NCI-H1694 treated with DMSO at 0.1 percent for 48 hours (cell line): ENCODE results near the gene ZNF580.

ENCODE experiments used
- DNase-seq: peaks from one replicate; lab custom pipeline; 2025; lab: John Stamatoyannopoulos, UW

The ZNF580 gene

DNA sequence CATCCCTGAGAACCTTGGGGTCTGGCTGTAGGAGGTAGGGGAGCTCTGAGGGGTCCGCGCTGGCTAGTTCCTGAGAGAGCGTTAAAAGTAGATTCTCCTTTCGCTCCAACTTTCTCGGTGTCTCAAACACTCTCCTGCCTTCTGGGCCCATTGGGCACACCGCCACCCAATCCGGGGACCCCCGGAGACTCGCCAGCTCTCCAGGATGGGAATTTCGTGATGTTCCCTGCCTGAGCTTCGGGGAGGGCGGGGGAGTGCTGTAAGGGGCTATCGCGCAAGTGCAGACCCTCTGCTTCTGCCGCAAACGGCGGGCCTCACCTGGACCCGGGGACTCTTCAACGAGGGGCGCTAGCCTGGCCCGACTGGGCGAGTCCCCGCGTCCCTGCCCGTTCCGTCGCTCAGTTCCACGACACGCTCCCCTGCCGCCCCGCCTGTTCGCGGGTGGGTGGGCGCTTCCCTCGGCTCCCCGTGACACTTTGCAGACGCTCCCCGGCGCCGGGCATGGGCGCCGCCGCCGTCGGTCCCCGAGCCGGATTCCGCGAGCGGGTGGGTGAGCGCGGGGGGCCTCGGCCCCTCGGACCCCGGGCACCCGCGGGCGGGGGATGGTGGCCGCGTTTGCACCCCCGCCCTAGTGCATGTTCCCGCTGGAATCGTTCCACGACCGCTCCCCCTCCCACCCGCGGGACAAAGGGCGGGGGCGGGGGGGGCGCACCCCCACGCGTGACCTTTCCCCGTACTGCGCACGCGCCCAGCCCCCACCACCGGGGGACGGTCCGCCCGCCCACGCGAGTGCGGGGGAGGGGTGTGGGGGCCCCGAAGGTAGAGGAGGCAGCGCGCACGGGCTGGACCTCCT, 7.2 kb downstream of the ZNF580 start, which contains the start of gene CCDC106:
TSS of gene CCDC106 (plus strand) at position 481 of the 853 bp plus-strand sequence. CDS start 835 bp downstream, outside the sequence.
- peak; percentile 64 for DNase-seq

DNA sequence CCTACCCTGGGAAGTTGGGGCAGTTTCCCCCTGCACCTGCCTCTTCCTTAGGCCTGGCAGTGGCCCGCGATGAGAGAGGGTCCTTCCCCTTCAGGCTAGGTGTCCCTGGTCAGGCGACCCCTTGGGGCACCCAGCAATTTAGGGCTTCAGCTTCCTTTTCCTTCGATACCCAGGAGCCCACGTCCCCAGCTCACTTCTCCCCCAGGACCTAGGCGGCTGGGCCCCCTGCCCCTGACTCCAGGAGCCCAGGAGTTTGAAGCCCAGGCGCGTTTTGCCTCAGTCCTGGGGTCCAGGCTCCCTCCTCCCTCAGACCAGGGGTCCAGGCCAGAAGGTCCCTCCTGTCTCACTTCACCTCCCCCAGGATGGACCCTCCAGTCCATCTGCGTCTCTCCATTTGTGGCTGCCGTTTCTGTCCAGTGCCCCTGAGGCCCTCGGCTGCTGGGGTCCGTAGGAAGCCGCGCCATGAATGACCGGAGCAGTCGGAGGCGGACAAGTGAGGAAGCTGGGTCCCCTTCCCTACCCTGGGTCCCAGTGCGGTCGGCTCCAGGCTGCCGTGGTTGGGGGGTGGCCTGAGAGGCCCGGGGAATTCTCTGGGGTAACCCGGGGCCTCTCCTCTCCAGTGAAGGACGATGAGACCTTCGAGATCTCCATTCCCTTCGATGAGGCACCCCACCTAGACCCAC, 7.9 kb downstream of the ZNF580 start:
- no peak for DNase-seq

DNA sequence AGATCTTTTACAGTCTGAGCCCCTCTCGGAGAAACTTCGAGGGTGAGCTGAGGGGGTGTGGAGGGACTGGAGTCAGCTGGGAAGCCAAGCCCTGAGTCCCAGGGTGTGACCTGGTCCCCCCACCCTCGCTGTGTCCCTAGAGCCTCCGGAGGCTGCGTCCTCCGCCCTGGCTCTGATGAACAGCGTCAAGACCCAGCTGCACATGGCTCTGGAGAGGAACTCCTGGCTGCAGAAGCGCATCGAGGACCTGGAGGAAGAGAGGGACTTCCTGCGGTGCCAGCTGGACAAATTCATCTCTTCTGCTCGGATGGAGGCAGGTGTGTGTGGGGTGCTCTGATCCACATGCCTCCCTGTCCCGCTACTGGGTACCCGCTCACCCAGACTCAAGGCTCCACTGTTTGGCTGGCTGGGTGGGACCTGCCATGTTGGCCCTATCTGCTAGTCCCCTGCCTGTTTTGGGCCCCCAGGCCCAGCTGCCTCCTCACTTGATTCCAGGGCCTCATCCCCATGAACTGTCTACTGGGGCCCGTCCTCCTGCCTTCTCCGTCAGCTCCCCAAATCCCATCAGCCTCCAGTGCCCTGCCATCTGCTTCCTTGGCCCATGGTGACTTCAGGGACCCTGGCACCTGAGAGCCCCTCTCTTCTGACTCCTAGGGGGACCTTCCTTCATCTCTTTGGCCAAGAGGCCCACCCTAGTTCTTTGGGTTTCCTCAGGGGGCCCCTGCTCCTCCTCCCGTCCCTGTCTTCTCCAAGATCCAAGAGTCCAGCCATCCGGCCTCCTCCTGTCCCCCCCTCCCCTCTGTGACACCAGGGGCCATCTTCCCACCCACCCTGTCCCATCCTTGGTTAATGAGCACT, 8.7 kb downstream of the ZNF580 start:
- no peak for DNase-seq

DNA sequence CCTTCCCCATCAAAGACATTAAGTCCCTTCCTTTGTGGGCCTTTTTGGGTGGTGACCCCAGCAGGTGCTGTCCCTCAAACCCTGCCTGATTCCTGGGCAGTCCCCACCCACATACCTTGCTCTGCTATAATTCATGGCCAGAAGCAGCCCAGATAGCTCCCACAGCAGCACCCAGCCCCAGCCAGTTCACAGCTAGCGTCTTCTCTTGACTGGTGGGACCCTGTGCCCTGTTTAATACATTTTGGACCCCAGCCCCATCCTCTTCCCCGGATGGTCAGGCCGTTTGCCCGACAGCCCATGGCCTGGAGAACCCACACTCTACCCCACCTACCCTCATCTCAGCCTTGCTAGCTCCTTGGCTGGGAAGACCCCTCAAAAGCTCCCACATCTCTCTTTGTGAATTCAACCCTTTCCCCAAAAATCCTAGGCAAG, 9.3 kb downstream of the ZNF580 start:
- no peak for DNase-seq

DNA sequence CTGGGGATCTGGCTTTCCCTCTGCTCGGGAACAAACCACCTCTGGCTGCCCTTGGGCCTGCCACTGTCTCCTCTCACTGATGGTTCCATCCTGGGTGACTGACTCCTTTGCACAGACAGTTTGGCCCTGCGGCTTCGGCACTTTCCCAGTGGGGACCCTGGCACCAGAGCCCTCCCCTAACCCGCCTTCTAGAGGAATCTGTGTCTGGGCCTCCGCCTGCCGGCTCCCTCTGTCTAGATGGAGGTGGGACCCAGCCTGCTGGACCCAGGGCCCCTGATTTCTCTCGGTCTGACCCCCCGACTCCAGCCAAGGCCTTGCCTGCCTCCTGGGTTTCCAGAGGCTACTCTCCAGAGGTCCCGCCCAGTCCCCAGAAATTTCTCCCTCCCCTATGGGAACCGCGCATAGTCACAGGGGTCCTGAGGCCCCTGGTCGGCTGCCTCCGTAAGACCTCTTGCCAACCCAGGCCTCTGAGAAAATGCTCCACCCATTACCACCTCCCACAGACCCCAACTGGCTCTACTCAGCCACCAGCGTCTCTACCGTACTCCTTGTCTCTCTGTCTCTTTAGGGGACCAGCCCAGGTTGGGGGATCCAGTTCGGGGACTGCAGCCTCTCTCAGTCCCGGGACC, 9.9 kb downstream of the ZNF580 start:
- no peak for DNase-seq

DNA sequence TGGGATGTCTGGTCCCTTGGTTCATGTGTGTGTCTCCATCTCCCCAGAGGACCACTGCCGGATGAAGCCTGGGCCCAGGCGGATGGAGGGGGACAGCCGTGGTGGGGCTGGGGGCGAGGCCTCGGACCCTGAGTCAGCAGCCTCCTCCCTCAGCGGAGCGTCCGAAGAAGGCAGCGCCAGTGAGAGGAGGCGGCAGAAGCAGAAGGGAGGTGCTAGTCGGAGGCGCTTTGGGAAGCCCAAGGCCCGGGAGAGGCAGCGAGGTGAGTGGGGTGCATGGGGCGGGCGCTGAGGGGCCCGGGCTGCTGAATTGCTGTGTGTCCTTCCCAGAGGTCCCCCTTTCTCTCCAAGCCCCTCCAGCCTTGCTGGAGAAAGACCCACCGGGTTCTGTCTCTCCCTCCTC, 10.4 kb downstream of the ZNF580 start:
- no peak for DNase-seq

DNA sequence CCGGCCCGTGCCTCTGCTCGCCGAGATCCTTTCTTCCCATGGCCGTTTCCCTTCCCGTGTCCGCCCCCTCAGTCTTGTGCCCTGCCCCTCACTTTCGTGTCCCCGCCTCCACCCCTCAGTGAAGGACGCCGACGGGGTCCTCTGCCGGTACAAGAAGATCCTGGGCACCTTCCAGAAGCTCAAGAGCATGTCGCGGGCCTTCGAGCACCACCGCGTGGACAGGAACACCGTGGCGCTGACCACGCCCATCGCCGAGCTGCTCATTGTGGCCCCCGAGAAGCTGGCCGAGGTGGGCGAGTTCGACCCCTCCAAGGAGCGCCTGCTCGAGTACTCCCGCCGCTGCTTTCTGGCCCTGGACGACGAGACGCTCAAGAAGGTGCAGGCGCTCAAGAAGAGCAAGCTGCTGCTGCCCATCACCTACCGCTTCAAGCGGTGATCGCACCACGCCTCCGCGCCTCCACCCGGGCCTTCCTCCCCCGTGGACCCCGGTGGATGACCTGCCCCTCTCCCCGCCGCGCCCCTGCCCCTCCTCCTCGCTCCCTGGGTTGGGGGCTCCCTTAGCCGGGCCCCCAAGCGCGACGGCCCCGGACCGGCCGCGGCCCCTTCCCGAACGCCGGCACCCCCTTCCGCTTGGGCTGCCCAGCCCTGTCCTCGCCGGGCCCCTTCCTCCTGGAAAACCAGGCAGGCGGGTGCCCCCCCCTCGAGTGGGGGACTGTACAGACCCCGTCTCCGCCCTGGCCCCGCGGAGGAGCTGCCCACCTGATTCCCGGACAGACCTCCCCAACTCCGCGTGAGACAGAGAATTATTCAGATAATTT, 11.7 kb downstream of the ZNF580 start:
- no peak for DNase-seq

DNA sequence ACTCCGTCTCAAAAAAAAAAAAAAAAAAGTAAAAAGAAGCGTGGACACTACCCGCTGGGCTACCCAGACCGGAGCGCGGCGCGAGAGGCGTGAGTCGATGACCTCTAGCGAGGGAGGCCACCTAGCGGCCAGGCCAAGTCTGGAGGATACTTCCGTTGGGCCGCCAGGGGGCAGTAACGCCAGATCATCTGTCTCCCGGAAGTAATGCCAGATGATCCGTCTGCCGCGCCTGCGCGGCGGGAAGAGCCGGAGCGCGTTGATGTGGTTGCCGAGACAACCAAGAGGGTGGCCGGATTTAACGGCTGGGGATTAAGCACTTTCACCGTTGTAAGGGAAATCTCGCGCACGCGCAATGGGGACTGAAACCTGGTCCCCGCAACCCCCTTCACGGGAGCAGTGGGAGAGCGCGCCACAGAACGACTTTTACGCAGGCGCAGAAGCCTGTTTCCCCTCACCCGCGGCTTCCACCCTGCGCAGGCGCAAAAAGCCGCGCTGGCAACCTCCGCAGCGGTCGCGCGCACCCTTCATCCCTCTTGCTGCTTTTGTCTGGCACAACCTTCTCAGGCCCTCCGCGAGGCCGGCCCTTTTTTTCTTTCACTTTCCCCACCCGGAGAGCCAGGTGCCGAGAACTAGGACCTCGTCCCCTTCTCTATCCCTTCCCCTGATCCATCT, 13.0 kb downstream of the ZNF580 start:
- peak; percentile 98 for DNase-seq

DNA sequence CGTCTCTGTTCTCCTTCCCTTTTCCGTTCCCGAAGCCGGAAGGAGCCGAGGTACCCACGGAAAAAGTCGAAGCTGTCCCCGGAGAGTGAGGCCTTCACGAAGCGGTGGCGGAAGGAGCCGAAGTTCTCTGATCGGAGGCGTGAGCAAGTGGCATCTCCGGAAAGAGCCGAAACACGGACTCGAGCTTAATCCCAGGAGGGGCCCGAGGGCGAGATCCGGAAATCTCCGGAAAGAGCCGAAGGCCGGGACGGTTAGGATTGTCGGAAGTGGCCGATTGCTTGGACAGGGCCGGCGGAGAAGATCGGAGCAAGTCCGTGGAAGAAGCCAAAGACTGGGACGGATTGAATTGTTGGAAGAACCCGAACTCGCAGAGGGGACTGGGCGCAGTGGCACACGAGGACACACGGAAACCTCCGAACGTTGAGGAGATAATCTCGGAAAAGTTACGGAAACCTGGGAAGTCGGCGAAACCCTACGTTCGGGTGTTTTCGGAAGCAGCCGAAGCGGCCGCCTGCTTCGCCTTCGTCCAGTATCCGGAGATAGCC, 13.6 kb downstream of the ZNF580 start:
- peak; percentile 99 for DNase-seq

DNA sequence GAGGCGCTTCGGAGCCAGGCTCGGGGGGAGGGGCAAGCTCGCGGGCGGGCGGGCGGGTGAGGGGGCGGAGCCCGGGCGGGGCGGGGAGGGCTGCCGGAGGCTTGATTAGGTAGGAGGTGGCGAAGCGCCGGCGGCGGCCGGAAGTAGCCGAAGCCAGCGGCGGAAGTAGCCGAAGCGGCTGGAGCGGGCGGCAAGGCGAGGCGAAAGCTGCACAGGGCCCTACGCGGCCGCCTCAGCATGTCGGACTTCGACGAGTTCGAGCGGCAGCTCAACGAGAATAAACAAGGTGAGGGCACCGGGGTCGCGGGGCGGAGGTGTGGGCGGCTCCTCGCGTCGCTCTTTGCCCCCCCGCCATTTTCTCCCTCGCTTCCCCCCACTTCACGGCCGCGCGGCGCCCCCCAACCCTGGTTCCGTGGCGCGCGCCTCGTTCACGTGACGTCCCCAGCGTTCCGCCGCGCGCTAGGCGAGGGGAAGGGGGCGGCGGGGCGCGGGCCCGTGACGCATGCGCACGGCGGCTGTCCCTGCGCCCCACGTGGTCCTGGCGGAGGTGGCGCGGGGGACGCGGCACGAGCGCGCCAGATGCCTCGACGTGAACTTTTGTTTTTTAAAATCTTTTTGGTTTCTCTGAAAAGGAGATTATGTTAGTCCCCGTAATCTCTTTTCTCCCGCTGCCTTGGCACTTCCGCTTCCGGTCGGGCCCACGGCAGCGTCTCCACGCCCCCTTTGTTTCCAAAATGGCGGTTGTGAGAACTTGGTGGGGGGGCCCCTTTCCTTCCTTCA, 14.3 kb downstream of the ZNF580 start, which contains the start of gene U2AF2:
TSS of gene U2AF2 (plus strand) at position 168 of the 780 bp plus-strand sequence. CDS start at position 238, 70 bp downstream.
- peak; percentile 64 for DNase-seq

DNA sequence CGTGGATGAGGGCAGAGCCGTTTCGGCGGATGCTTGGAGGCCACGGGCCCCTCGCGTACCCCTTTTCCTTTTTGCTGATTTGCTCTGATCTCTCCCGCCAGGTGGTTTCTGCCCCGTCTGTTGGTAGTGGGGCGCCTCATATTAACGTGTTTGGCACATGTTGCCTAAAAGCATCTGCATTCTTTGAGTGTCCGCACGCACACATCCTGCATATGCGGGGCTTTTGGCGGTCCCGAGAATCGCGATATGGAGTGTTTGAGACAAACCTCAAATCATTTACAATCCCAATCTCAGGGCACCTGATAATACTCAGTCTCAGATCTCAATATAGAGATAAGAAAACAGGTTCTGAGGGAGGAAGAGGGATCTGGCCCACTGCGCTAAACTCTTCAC, 14.8 kb downstream of the ZNF580 start:
- no peak for DNase-seq

DNA sequence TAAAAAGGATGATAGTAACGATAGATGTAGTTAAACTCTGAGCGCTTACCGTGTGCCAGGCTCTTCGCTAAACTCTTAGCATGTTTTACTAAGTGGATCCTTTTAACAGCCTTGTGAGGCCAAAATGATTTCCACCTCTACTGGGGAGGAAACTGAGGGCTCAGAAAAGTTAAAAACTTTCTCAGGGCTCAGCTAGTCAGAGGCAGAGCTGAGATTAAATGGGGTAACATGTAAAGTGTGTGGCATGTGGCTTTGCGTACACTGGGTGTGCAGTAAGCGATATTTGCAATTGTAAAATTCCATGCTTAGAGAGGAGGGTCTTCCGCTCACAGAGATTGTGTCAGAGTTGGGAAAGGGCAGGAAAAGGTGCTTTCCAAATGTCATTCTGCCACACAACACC, 15.8 kb downstream of the ZNF580 start:
- no peak for DNase-seq

DNA sequence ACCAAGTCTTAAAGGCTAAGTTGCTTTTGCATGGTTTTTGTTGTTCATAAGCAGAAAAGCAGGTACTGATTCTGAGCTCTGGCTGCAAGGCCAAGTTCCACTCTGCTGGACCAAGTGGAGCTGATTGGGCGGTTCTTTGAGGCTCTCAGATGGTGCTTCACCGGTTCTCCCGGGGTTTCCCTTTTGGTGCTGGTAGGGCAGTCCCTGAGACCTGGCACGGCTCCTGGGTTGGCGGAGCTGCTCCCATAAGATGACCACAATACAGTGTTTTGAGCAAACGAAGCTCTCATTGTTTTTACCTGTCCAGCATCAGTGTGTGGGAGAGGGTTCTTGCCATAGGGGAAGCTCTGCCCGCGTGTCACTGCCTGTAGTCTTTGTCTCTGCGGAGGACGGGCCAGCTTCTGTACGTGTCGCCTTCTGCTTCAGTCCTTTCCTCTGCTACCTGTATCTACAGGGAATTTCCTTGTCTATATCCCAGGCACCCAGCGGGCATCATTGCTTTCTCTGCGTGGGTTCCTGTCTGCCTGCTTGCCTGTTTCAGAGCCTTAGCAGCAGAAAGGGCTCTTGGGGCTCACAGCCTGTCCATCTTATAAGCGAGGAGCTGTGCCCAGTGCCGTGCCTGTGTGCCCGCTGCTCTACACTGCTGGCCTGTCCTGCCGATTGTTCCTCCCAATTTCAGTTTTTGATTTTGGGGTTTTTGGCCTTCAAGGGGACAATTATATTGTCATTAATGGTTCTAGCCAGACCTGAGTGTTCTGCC, 16.4 kb downstream of the ZNF580 start:
- no peak for DNase-seq

DNA sequence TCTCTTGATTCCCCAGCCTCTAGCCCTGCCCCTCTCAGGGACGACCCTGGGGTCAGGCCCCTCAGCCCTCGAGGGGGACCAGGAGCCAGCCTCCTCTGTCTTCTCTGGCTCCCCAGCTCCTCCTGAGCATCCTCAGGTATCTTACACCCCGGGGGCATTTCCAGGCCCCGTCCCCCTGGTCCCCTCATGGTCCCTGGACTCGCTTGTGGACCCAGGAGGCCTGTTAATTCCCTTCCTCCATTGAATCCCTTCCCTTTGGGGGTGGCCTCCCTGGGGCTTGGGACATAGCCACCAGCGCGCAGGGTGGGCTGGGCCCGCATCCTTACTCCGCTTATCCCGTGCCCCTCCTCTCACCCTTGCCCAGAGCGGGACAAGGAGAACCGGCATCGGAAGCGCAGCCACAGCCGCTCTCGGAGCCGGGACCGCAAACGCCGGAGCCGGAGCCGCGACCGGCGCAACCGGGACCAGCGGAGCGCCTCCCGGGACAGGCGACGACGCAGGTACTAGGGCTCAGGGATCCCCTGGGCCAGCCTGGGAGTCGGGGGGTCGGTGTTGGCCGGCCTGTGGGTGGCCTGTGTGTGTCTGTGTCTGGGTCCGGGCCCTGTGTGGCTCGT, 18.2 kb downstream of the ZNF580 start:
- no peak for DNase-seq

DNA sequence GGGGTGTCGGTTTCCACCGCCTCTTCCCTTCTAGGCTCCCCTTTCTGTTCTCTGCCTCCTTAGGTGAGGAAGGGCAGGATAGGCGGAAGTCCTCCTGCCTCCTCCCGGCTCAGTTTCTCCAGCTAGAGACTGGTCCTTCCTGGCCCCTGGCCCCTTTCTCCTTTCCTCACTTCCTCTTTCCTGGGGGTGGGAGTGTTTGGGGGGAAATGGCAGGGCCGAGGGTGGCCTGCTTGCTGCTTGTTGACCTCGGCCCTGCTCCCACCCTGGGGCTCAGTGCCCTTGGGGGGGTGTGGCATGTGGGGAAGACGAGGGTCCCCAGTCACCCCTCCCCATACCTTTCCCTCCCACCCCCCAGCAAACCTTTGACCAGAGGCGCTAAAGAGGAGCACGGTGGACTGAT, 19.0 kb downstream of the ZNF580 start:
- DNase-seq: no peak

DNA sequence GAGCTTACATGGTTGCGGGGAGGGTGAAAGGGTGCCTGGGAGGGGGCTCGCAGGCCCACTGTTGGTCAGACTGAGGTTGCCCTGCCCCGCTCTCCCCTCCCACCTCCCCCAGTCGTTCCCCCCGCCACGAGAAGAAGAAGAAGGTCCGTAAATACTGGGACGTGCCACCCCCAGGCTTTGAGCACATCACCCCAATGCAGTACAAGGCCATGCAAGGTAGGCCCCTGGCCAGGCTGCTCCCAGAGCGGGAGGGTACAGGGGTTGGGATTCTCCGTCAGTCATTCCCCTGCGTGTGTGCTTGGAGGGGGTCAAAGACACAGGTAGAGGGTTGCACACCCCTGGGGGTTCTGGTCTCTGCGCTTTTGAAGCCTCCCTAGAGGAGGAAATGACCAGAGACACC, 19.6 kb downstream of the ZNF580 start:
- no peak for DNase-seq

DNA sequence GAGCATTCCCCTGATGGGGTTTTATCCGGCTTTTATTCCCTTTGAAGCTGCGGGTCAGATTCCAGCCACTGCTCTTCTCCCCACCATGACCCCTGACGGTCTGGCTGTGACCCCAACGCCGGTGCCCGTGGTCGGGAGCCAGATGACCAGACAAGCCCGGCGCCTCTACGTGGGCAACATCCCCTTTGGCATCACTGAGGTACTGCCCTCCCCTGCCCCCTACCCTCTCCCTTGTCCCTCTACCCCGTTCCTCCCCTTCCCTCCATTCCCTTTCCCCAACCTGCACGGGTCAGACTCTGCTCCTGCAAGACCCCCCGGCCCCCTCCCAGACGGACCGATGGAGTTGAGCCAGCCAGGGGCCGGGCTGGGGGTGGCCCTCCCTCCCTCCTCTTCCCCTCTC, 20.2 kb downstream of the ZNF580 start:
- no peak for DNase-seq

DNA sequence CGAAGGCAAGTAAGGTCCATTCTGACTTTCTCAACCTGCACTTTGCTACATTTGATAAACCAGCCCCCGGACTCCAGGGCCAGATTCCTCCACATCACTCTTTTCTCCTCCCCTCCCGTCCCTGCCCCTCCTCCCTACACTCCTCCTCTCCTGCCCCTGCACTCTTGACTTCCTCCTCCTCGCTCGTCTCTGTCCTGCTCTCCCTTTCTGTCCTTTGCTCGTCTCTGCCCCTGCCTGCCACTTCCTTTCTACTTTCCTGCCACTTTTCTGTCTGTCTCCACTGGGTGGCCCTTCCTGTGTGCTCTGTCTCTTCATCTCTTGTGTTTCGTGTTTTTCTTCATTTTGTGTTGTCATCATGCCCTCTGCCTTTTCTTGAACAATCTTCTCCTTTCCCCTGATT, 21.0 kb downstream of the ZNF580 start:
- no peak for DNase-seq
